CD4-positive, CD25-positive, alpha-beta regulatory T cell (primary cell): ENCODE results near the gene ZNF692. TPM values are rescaled to one million over a fixed set of nuclear protein-coding genes. Genes with fewer than 3 reads are reported as not detected.
"Not testable (repeated sequence)": the region's sequence is repeated elsewhere in the genome, so short reads cannot be mapped to it uniquely, and the experiment has no call there.

Experiments
- ATAC-seq, 2 donors: fragments of 150-1000 bp; cut with Tn5 transposase; one replicate each; pipeline ENCODE4 v1.10.0; 2021; ENCODE audit warnings: low read depth in 2 of 2, moderate number of reproducible peaks in 2 of 2, moderate library complexity in 1 of 2
- DNase-seq, 3 donors: peaks; one replicate each; pipeline versions ENCODE4 v3.0.0 to v3.0.0-alpha.2; 2012 to 2022; ENCODE audit warnings: mixed read lengths in 1 of 3
- H3K27ac ChIP-seq: one replicate; pipeline ENCODE4 v1.7.0; 2013; ENCODE audit warnings: mild to moderate bottlenecking, low read length; ENCODE audit not compliant: insufficient read depth, poor library complexity, severe bottlenecking
- H3K27me3 ChIP-seq: one replicate; pipeline ENCODE4 v1.7.0; 2013; ENCODE audit warnings: low read length; ENCODE audit not compliant: control insufficient read depth, insufficient read depth
- H3K36me3 ChIP-seq: one replicate; pipeline ENCODE4 v1.7.0; 2013; ENCODE audit warnings: mild to moderate bottlenecking, low read length, moderate library complexity; ENCODE audit not compliant: control insufficient read depth, insufficient read depth
- H3K4me1 ChIP-seq: 2 replicates; pipeline ENCODE4 v1.7.0; 2013; ENCODE audit warnings: mild to moderate bottlenecking, low read length; ENCODE audit not compliant: insufficient read depth, control insufficient read depth, poor library complexity, severe bottlenecking
- H3K4me3 ChIP-seq: one replicate; pipeline ENCODE4 v1.7.0; 2013; ENCODE audit warnings: low read depth, mild to moderate bottlenecking, low read length, moderate library complexity
- H3K9me3 ChIP-seq, 2 experiments: 1 replicate in 1 of 2; 2 replicates in 1 of 2; pipeline ENCODE4 v1.7.0; 2013; ENCODE audit warnings: low read length in 2 of 2, mild to moderate bottlenecking in 1 of 2, moderate library complexity in 1 of 2; ENCODE audit not compliant: control insufficient read depth in 2 of 2
- H3K27ac Mint-ChIP-seq, 3 donors: one replicate each; pipeline ENCODE4 v1.8.0; 2020 to 2022; ENCODE audit warnings: mild to moderate bottlenecking in 3 of 3, mixed read lengths in 3 of 3, moderate library complexity in 2 of 3
- H3K27me3 Mint-ChIP-seq: one replicate; pipeline ENCODE4 v1.8.0; 2022; ENCODE audit warnings: mild to moderate bottlenecking, mixed read lengths
- H3K36me3 Mint-ChIP-seq: one replicate; pipeline ENCODE4 v1.8.0; 2020; ENCODE audit warnings: mixed read lengths
- H3K4me1 Mint-ChIP-seq, 4 donors: one replicate each; pipeline ENCODE4 v1.8.0; 2020 to 2022; ENCODE audit warnings: mixed read lengths in 4 of 4, mild to moderate bottlenecking in 1 of 4
- H3K4me3 Mint-ChIP-seq, 4 donors: one replicate each; pipeline ENCODE4 v1.8.0; 2020 to 2022; ENCODE audit warnings: mild to moderate bottlenecking in 4 of 4, mixed read lengths in 4 of 4, moderate library complexity in 3 of 4
- H3K9me3 Mint-ChIP-seq, 7 donors: one replicate each; pipeline ENCODE4 v1.8.0; 2020 to 2022; ENCODE audit warnings: mixed read lengths in 7 of 7, mild to moderate bottlenecking in 3 of 7, moderate library complexity in 2 of 7
- polyA plus RNA-seq, 4 donors: library from polyadenylated mRNA; unstranded; fragments of 300-500 nt; fragmentation: Illumina TruSeq; gene quantifications; one replicate each; pipeline ENCODE4 v1.2.3, GENCODE V29; 2021
- total RNA-seq: library from RNA; stranded (reverse); gene quantifications from one replicate; pipeline ENCODE4 v1.2.3, GENCODE V29; 2022

The ZNF692 gene
- total and polyA plus RNA-seq, 5 donors from 2014 or later = 6.0 to 50.6 (median 7.7) TPM

DNA sequence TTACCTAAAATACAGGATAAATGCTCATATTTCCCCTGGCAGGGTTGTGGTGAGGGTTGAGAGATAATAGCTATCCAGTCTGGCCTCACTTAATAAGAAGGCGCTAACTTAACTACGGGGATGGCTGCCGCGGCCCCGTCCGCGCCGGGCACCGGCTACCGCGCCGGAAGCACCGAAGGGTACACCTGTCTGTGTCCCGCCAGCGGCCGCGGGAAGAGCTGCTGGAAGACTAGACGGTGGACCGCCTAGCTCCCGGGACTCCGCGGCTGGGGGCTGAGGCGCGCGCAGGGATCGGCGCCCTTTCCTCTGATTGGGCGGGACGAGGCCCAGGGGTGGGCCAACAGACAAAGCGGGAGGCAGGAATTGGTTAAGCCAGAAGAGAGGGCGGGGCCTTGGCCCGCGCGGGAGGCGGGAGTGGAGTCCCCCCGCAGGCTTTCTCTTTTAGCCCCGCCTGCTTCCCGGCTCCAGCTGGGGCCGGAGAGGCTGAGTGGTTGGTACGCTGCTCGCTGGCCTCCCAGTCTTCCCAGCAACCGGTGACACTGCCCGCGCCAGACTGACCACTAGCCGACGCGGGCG is 21.0 kb downstream of the ZNF692 start, which contains the start of gene ZNF672:
ZNF672 (plus strand) TSS at position 444 of the 576 bp plus-strand sequence. CDS start 9,051 bp downstream, outside the sequence.
- Histone ChIP-seq H3K27ac (peak within 1 kb of the TSS; percentile 97), H3K4me1 (peaks cover 16% of the 10 kb centered on the region), H3K36me3 (no peaks in the 10 kb centered on the region), H3K9me3 (no peaks in the 10 kb centered on the region), H3K4me3 (peak within 1 kb of the TSS; percentile 90), H3K27me3 (peaks cover 7% of the 10 kb centered on the region)
- H3K4me1 Mint-ChIP-seq = peaks cover 7 to 34% (median 19%) of the 10 kb centered on the region in 4 donors
- peak within 1 kb of the TSS in 3 of 4 donors; percentile 94 to 97 (median 96) for H3K4me3 Mint-ChIP-seq
- H3K27me3 Mint-ChIP-seq = peaks cover 5% of the 10 kb centered on the region
- DNase-seq (peak; percentile 92 to 96 (median 93)), ATAC-seq (peak; percentile 87 to 90)
- no peaks in the 10 kb centered on the region for H3K36me3 Mint-ChIP-seq
- H3K27ac Mint-ChIP-seq = peak within 1 kb of the TSS in 2 of 3 donors; percentile 89 to 99
- no peaks in the 10 kb centered on the region for H3K9me3 Mint-ChIP-seq

DNA sequence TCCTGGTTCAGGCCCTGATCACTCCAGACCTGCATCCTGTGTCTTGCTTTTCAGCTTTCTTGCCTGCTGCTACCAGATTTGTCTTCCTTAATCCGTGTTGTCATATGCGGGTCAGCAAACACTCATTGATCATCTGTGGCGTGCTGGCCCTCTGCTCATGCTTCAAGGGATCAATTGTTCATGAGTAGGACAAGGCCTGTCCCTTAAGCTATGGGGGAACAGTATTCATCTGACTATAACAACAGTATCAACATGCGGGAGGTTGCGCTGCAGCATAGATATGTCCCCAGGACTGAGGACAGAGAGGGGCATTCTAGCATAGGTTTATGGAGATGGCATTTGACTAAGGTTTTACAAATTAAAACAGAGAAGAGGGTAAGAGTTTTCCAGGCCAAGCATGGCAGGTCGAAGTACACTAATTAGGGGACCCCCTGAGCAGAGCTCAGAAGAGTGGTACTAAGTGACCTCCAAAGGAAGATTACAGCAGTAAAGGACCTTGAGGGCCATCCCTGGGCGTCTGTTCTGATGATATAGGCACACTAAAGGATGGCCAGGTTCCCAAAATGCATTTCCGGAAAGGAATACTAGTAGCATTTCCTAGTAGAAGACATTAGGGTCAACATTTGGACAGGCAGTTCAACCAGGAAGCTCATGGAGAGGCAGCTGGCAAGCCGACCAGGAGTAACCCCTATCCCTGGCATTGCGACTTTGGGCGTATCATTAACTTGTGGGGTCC is 21.7 kb downstream of the ZNF692 start:
- no peaks in the 10 kb centered on the region for H3K9me3 ChIP-seq
- peaks cover 7% of the 10 kb centered on the region for H3K27me3 ChIP-seq
- Mint-ChIP-seq H3K27me3 (peaks cover 5% of the 10 kb centered on the region), H3K4me3 (no peak overlapping the region), H3K36me3 (no peaks in the 10 kb centered on the region), H3K9me3 (no peaks in the 10 kb centered on the region), H3K27ac (no peak overlapping the region), H3K4me1 (peaks cover 7 to 31% (median 19%) of the 10 kb centered on the region in 4 donors)
- no peak for ATAC-seq
- peaks cover 16% of the 10 kb centered on the region for H3K4me1 ChIP-seq
- DNase-seq = no peak
- peak overlapping the region; percentile 97 for H3K27ac ChIP-seq
- no peaks in the 10 kb centered on the region for H3K36me3 ChIP-seq
- H3K4me3 ChIP-seq = peak overlapping the region; percentile 90

DNA sequence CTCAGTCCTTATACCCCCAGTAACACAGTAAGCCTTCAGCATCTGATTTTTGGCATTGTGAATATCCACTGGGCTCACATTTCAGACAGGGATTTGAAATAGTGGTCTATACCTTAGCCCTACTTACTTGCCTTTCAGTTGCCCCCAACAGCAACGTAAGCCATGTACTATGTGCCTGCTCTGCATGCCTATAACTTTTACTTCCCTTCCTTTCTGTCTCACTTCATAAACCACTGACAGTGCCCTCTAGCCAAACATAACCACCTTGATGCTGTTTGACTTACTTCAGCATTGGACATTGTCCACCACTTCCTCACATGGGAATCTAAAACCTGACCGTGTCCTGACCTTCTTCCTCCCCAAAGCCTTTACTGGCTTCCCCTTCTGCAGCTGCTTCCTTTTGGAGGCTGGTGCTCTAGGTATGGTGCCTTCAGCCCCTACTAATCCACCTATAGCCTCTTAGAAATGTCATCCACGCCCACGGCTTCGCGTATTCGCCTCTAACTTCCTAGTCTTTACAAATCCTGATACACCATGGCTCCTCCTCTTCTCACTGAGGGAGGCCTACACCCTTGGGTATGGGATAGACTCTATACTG is 24.4 kb downstream of the ZNF692 start:
- H3K27ac Mint-ChIP-seq = no peak overlapping the region
- ATAC-seq (no peak), DNase-seq (no peak)
- peaks cover 0 to 12% (median 7%) of the 10 kb centered on the region in 4 donors for H3K4me1 Mint-ChIP-seq
- Histone ChIP-seq H3K36me3 (no peaks in the 10 kb centered on the region), H3K27ac (no peak overlapping the region), H3K4me3 (no peak overlapping the region), H3K27me3 (peaks cover 7% of the 10 kb centered on the region), H3K9me3 (no peaks in the 10 kb centered on the region), H3K4me1 (peaks cover 13% of the 10 kb centered on the region)
- H3K4me3 Mint-ChIP-seq = no peak overlapping the region
- H3K9me3 Mint-ChIP-seq = no peaks in the 10 kb centered on the region
- H3K36me3 Mint-ChIP-seq = no peaks in the 10 kb centered on the region
- H3K27me3 Mint-ChIP-seq = peaks cover 11% of the 10 kb centered on the region

DNA sequence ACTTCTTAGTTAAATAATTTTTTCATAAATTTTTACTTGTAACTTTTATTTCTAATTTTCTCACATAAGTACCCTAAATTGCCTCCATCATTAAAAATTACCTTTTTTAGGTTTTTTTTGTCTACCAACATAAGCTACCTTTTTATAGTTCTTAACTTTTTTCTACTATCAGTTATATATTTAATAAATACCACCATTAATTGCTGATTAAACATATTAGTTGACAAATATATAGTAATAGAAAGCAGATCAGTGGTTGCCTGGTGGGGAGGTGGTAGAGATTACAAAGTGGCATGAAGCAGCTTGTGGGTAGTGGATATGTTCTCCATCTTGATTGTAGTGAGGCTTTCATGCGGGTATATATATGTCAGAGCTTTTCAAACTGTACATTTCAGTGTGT is 27.0 kb downstream of the ZNF692 start:
- DNase-seq (no peak), ATAC-seq (no peak)
- no peak overlapping the region for H3K4me3 ChIP-seq
- H3K4me3 Mint-ChIP-seq = no peak overlapping the region
- no peaks in the 10 kb centered on the region for H3K36me3 Mint-ChIP-seq
- no peaks in the 10 kb centered on the region for H3K36me3 ChIP-seq
- no peaks in the 10 kb centered on the region for H3K9me3 ChIP-seq
- H3K27me3 ChIP-seq = peaks cover 7% of the 10 kb centered on the region
- peaks cover under 1 to 8% (median 5%) of the 10 kb centered on the region in 4 donors for H3K4me1 Mint-ChIP-seq
- peaks cover 0 to 1% (median 0%) of the 10 kb centered on the region in 7 donors for H3K9me3 Mint-ChIP-seq
- H3K4me1 ChIP-seq = peaks cover 6% of the 10 kb centered on the region
- peaks cover 11% of the 10 kb centered on the region for H3K27me3 Mint-ChIP-seq
- no peak overlapping the region for H3K27ac ChIP-seq
- H3K27ac Mint-ChIP-seq = no peak overlapping the region

DNA sequence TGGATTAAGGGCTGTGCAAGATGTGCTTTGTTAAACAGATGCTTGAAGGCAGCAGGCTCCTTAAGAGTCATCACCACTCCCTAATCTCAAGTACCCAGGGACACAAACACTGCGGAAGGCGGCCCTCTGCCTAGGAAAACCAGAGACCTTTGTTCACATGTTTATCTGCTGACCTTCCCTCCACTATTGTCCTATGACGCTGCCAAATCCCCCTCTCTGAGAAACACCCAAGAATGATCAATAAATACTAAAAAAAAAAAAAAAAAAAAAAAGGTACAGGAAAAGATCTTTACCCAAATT is 28.2 kb downstream of the ZNF692 start:
- not testable (repeated sequence) for H3K27ac Mint-ChIP-seq, H3K9me3 Mint-ChIP-seq, H3K4me3 Mint-ChIP-seq, H3K4me3 ChIP-seq, H3K36me3 Mint-ChIP-seq, DNase-seq, H3K4me1 ChIP-seq, ATAC-seq, H3K27me3 ChIP-seq, H3K9me3 ChIP-seq, H3K27ac ChIP-seq, H3K36me3 ChIP-seq
- peaks cover 19% of the 10 kb centered on the region for H3K27me3 Mint-ChIP-seq
- H3K4me1 Mint-ChIP-seq = peaks cover 4 to 16% (median 11%) of the 10 kb centered on the region in 4 donors

DNA sequence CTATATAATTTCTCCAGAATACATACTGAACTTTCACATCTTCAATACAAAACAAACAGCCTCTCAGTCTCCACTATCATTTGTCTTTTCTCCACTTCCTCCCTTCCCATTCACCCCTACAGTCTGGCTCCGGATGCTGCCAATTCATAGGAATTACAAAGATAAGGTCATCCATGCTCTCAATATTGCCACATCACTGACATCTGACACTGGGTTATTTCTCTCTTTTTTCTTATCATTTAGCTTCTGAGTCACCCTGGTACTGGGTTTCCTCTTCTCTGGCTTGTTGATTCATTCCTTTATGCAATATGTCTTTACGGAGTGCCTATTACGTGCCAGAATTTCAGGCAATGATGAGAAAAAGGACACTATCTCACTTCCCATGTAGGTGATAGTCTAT is 30.0 kb downstream of the ZNF692 start:
- peaks cover 1% of the 10 kb centered on the region for H3K27me3 ChIP-seq
- Mint-ChIP-seq H3K9me3 (peaks cover 0 to 1% (median 0%) of the 10 kb centered on the region in 7 donors), H3K4me1 (peaks cover 4 to 33% (median 22%) of the 10 kb centered on the region in 4 donors), H3K4me3 (peak overlapping the region in 1 of 4 donors; percentile 46), H3K27ac (peak overlapping the region in 1 of 3 donors; percentile 9), H3K27me3 (peaks cover 19% of the 10 kb centered on the region), H3K36me3 (peaks cover 16% of the 10 kb centered on the region)
- H3K36me3 ChIP-seq = no peaks in the 10 kb centered on the region
- H3K4me1 ChIP-seq = peaks cover 25% of the 10 kb centered on the region
- no peak overlapping the region for H3K27ac ChIP-seq
- DNase-seq (no peak), ATAC-seq (no peak)
- H3K4me3 ChIP-seq = no peak overlapping the region
- H3K9me3 ChIP-seq = no peaks in the 10 kb centered on the region

DNA sequence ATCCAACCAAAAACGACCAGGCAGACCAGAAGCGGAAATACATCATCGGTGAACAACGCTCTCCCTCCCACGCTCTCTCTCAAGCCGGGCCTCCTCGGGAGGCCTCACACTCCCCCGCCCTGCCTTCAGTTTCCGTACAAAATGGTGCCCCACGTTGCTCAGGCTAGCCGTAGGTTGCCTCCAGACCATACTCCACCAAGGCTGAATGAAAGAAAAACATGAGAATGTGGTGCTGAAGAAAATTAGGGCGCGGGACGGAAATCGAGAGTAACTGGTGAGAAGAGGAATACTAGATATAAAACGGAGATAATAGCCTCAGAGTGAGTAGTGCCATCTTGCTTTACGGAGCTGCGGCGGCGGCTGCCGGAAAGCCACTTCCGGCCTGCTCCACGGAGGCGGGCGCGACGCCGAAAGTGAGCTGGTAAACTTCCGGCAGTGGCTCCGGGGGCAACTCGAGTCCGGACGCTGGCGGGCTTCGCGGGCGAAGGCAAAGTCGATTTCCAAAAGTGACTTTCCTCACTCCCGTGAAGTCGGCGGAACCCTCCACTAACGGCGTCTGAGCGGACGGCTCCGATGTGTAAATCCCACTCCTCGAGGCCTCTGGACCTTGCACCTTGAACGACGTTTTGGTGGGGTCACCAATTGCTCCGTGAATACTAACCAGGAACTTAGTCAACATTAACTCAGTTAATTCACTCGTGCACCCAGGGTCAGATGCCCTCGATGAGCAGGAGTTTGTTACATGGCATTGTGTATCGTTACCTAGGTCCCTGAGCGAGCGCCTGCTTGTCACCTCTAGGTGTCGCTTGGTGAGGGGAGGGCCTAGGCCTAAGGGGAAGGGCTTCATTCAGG is 32.8 kb downstream of the ZNF692 start, which contains the start of gene SH3BP5L:
SH3BP5L (minus strand) TSS at position 7 of the 852 bp plus-strand sequence. CDS start 980 bp downstream, outside the sequence.
- Mint-ChIP-seq H3K27ac (peak within 1 kb of the TSS; percentile 98 to 99 (median 99)), H3K4me3 (peak within 1 kb of the TSS; percentile 95 to 99 (median 98)), H3K9me3 (peaks cover 0 to 1% (median 0%) of the 10 kb centered on the region in 7 donors), H3K36me3 (peaks cover 23% of the 10 kb centered on the region), H3K27me3 (peaks cover 10% of the 10 kb centered on the region), H3K4me1 (peaks cover 4 to 60% (median 41%) of the 10 kb centered on the region in 4 donors)
- Histone ChIP-seq H3K4me1 (peaks cover 52% of the 10 kb centered on the region), H3K4me3 (peak within 1 kb of the TSS; percentile 96), H3K27ac (peak within 1 kb of the TSS; percentile 99), H3K9me3 (no peaks in the 10 kb centered on the region), H3K36me3 (peaks cover 16% of the 10 kb centered on the region), H3K27me3 (no peaks in the 10 kb centered on the region)
- DNase-seq (peak; percentile 85 to 98 (median 95)), ATAC-seq (peak; percentile 86 to 89)
